Tongue (tissue), 2 donors: ENCODE measurements around the gene SLIT3. TPM values are rescaled to one million over a fixed set of nuclear protein-coding genes. Genes with fewer than 3 reads are reported as not detected.

Experiments
- DNase-seq: peaks from one replicate; pipeline ENCODE4 v3.0.0-alpha.2; 2015
- total RNA-seq: library from RNA; depleted of rRNA; stranded (reverse); fragments of >200 nt; gene quantifications from one replicate; pipeline ENCODE4 v1.2.3, GENCODE V29; 2014

SLIT3 gene
- total RNA-seq, 1 donor from 2014 or later: 21.4 TPM

- no peak for DNase-seq
Observed at GRCh38 chr5:169025491-169025890, 275.4 kb downstream of the SLIT3 start.

- no peak for DNase-seq
Observed at GRCh38 chr5:169024421-169024820, 276.5 kb downstream of the SLIT3 start.

GRCh38 chr5:169022718-169023117 is 278.2 kb downstream of the SLIT3 start:
- no peak for DNase-seq

GRCh38 chr5:169020102-169020501 is 280.8 kb downstream of the SLIT3 start:
- no peak for DNase-seq

GRCh38 chr5:169018925-169019324 is 282.0 kb downstream of the SLIT3 start:
- DNase-seq: no peak

- DNase-seq: no peak
Observed at GRCh38 chr5:169015991-169016390, 284.9 kb downstream of the SLIT3 start.

- DNase-seq: no peak
Observed at GRCh38 chr5:169013846-169014245, 287.1 kb downstream of the SLIT3 start.

GRCh38 chr5:169013208-169013728 is 287.7 kb downstream of the SLIT3 start:
- DNase-seq: no peak

GRCh38 chr5:169012450-169012849 is 288.5 kb downstream of the SLIT3 start:
- no peak for DNase-seq

- no peak for DNase-seq
Observed at GRCh38 chr5:169011451-169011850, 289.5 kb downstream of the SLIT3 start.

- peak; percentile 32 for DNase-seq
Observed at GRCh38 chr5:169011009-169011408, 289.9 kb downstream of the SLIT3 start.

GRCh38 chr5:169009123-169009522 is 291.8 kb downstream of the SLIT3 start:
- no peak for DNase-seq

GRCh38 chr5:169006842-169007790 is 293.8 kb downstream of the SLIT3 start:
- no peak for DNase-seq

GRCh38 chr5:169004551-169004950 is 296.4 kb downstream of the SLIT3 start:
- DNase-seq: no peak

GRCh38 chr5:169003721-169004541 is 297.0 kb downstream of the SLIT3 start:
- DNase-seq: peak; percentile 60

GRCh38 chr5:169002953-169003555 is 297.9 kb downstream of the SLIT3 start:
- DNase-seq: no peak

- DNase-seq: no peak
Observed at GRCh38 chr5:169001394-169001793, 299.5 kb downstream of the SLIT3 start.

GRCh38 chr5:168995024-168995423 is 305.9 kb downstream of the SLIT3 start:
- no peak for DNase-seq

- DNase-seq: peak; percentile 61
Observed at GRCh38 chr5:168992687-168993086, 308.3 kb downstream of the SLIT3 start.

- DNase-seq: no peak
Observed at GRCh38 chr5:168992016-168992415, 308.9 kb downstream of the SLIT3 start.

- no peak for DNase-seq
Observed at GRCh38 chr5:168991311-168991710, 309.6 kb downstream of the SLIT3 start.

GRCh38 chr5:168990679-168991078 is 310.3 kb downstream of the SLIT3 start:
- peak; percentile 33 for DNase-seq
